Measurements from ENCODE around the gene ABCA9. TPM values are rescaled to one million over a fixed set of nuclear protein-coding genes. Genes with fewer than 3 reads are reported as not detected.

Gene ABCA9
- total and polyA plus RNA-seq, 9 of the 15 experiments (the other 6 are each of a cell fraction or from before 2014, with no cell fraction given), result 0.04 TPM; not detected in 8

- TF ChIP-seq HNRNPH1 (optimal IDR thresholded peaks at IDR 0.05; ENCODE audit: low read depth, low read length) (no peak), ZNF696 (CRISPR knock-in tag; conservative IDR thresholded peaks at IDR 0.05) (no peak), CEBPB (tag; IDR thresholded peaks at IDR 0.05) (peak; percentile 48), ZNF347 (CRISPR knock-in tag; IDR thresholded peaks at IDR 0.05; ENCODE audit: low read depth) (no peak), ZC3H8 (IDR thresholded peaks at IDR 0.05) (no peak; the same call in 1 of the 2 replicates), NRF1 (conservative IDR thresholded peaks at IDR 0.05 in 1 of 2, IDR thresholded peaks at IDR 0.05 in 1 of 2) (no peak), RBM25 (IDR thresholded peaks at IDR 0.05; ENCODE audit: low read depth, low read length, severe bottlenecking) (no peak), TFAM (CRISPR knock-in tag; conservative IDR thresholded peaks at IDR 0.05) (no peak), KLF10 (CRISPR knock-in tag; IDR thresholded peaks at IDR 0.05) (no peak), ETV6 (IDR thresholded peaks at IDR 0.05; ENCODE audit: borderline replicate concordance in 1 of 2, low read depth in 2 of 2, low read length in 1 of 2) (no peak), ETV6 (CRISPR knock-in tag; IDR thresholded peaks at IDR 0.05; ENCODE audit: borderline replicate concordance) (no peak), HCFC1 (IDR thresholded peaks at IDR 0.05; ENCODE audit: low read depth, low read length) (no peak), HNRNPK (IDR thresholded peaks at IDR 0.05; ENCODE audit: low read depth, low read length, poor library complexity, severe bottlenecking) (no peak), ZSCAN29 (IDR thresholded peaks at IDR 0.05) (no peak), RERE (CRISPR knock-in tag; IDR thresholded peaks at IDR 0.05; ENCODE audit: borderline replicate concordance) (no peak), ZNF12 (CRISPR knock-in tag; IDR thresholded peaks at IDR 0.05) (no peak), ZBTB26 (CRISPR knock-in tag; IDR thresholded peaks at IDR 0.05) (no peak), ZNF217 (CRISPR knock-in tag; IDR thresholded peaks at IDR 0.05) (no peak), CGGBP1 (CRISPR knock-in tag; IDR thresholded peaks at IDR 0.05) (no peak), COPS2 (conservative IDR thresholded peaks at IDR 0.05) (no peak)
Observed at GRCh38 chr17:69103557-69104233, 43.0 kb upstream of the ABCA9 start (continued).
